HG03039 (cell line): ENCODE results near the gene DALRD3.

ENCODE experiments used
- ATAC-seq: cut with Tn5 transposase; IDR thresholded peaks from one replicate; pipeline ENCODE4 v1.9.1; 2021; ENCODE audit warnings: mild to moderate bottlenecking, moderate library complexity; ENCODE audit not compliant: unreplicated experiment

Gene DALRD3

DNA sequence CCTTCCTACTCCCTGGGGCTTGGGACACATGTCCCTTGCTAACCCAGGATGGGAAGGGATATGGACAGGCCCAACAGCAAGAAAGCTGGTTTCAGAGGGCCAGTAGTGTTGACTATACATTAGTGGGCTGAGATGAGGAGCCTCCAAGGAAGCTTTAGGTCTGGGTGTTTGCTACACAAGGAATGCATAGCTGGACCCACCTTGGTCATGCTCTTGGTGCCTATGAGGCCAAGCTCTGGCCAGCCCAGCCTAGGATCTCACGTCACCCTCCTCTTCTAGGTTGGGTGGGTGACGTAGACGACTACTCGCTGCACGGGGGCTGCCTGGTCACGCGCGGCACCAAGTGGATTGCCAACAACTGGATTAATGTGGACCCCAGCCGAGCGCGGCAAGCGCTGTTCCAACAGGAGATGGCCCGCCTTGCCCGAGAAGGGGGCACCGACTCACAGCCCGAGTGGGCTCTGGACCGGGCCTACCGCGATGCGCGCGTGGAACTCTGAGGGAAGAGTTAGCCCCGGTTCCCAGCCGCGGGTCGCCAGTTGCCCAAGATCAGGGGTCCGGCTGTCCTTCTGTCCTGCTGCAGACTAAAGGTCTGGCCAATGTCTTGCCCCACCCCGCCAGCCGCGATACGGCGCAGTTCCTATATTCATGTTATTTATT is 11.8 kb downstream of the DALRD3 start:
- ATAC-seq: no peak

DNA sequence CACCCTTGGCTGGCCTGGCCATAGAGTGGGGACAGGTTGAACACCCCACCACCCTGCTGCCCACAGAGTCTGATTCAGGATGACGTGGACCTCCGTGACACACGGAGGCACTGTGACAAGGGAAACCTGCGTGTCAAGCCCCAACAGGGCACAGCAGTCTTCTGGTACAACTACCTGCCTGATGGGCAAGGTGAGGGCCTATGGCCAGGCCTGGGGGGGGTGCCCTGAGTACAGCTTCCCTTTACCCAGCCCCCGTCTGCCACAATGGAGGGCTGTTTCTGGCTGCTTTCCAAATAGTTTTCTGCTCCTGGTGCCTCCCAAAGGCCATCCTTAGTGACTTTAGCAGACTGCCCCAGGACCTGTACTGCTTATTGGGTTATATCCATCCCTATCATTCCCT is 12.4 kb downstream of the DALRD3 start:
- no peak for ATAC-seq

DNA sequence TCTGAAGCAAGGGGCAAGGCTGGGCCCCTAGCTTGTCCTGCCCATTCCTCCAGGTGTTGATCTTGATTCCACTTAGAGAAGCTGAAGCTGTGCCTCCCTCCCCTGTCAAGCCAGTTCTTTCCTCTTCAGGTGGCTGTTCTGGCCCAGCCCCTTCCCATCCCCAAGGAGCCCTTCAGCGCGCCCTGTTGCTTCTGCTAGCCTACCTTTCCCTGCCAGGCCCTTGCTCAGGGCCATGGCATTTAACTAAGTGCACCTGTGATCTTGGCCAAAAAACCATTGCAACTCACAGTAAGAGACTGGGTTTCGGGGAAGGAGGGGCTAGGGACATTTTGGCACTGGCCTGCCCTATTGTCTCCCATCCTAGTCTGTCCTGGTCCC is 13.1 kb downstream of the DALRD3 start:
- no peak for ATAC-seq

DNA sequence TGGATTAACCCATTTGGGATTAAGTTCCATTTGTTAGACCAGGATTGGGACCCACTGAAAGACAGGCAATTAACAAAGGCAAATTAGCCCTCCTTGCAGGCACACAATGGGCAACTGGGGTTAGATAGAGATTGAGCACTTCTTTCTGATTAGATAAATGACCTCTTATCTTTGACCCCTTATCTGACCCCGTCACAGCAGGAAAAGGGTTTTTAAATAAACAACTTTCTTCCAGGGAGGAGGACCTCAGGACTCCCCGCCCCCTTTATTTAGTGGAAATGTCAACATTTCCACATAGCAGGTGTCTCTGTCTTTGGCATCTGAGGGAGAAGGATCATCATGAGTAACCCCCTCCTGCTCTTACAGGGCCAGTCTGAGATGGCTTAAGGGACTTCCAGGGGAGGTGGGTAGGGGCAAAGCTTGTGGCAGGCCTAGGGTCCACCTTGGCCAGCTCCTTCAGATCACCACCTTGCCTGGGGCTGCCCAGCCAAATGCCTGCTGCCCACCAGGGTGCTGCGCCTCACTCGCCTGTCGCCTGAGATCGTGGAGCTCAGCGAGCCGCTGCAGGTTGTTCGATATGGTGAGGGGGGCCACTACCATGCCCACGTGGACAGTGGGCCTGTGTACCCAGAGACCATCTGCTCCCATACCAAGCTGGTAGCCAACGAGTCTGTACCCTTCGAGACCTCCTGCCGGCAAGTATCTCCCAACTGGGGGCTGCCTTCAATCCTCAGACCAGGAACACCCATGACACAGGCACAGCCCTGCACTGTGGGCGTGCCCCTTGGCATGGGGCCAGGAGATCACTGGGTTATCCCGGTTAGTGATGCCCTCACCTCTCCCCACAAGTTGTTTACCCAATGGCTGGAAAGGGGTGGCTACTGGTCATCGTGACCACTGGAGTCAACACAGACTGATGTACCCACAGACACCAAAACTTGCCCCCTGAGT is 13.8 kb downstream of the DALRD3 start:
- no peak for ATAC-seq

DNA sequence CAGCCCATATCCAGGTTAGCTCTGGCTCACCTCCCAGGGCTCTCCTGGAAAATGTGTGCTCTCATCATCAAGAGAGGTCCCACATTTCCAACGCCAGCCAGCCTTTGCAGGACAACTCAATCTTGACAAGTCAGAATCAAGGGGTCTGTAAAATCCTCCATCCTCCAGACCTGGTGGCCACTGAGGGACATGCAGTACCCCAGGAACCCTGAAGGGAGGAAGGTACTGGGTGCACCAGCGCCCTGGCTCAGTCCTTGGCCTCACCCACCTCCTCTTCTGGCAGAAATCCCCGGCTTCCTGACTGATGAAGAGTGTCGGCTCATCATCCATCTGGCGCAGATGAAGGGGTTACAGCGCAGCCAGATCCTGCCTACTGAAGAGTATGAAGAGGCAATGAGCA is 17.2 kb downstream of the DALRD3 start:
- no peak for ATAC-seq

DNA sequence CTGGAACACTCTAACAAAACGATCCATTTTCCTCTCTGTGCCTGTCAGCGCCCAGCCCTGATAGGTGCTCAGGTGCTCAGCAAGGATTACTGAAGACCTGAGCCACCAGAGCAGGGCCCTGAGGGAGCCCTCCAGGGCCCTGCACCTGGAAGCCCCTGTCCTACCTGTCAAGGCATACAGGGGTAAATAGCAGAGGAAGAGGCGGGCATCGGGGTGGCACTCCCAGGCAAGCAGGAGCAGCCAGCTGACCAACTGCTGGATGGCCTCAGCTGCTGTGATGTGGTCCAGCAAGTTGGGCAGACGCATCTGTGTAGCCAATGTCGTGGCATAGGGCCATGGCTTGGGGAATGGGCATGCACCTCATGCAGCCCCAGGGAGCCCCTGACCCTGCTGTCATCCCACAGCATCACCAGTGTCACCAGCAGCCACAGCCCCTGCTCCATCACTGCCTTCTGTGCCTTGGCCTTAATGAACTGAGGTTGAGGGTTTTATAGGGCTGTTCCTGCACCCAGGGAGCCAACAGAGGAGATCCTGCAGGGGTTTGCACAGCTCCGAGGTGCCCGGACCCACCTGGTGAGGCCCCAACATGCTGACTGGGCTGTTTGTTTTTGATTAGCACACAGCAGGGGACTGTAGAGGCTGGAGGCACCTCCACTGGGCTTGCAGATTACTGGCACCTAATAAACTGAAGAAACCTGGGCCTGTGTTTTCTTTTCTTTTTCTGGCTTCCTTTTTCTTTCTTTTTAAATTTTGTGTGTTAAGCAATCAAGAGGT is 19.1 kb downstream of the DALRD3 start:
- no peak for ATAC-seq

DNA sequence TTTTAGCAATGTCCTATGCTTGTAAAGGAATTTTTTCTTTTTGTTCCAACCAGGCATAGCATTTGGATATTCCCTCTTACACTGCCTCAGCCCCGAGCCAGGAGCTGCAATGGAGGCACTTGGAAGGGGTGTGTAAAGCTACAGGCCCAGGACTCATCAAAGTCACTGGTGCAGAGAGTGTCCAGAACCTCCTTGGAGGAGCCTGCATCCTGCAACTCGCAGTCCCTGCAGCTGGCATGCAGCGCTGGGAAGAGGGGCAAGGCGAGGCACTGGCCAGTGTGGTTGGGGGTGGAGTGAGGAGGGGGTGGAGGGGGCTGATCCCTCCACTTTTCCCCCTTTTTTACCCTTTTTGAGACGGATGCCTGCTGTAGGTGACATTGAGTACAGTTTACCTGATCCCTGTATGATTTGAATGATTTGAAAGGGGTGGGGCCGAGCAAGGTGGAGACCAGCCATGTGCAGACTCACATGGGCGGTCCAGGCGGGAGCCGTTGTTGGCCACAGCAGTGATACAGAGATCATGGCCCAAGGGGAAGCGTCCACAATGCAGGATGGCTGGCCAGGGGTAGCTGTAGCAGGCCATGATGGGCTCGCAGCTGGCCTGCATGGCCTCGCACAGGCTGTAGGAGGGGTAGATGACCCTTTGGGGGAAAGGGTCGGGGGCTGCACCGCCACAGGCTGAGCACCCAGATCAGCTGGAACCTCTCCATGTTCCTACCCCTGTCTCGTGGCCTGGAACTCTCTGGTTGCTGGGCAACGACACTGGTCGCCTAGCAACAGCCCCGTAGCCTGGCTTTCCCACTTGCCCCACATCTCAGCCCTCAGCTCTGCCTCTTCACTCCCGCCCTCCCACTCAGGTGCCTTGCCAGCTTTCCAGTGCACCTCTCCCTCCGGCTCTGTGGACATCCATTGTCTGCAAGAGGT is 20.4 kb downstream of the DALRD3 start:
- ATAC-seq: no peak

DNA sequence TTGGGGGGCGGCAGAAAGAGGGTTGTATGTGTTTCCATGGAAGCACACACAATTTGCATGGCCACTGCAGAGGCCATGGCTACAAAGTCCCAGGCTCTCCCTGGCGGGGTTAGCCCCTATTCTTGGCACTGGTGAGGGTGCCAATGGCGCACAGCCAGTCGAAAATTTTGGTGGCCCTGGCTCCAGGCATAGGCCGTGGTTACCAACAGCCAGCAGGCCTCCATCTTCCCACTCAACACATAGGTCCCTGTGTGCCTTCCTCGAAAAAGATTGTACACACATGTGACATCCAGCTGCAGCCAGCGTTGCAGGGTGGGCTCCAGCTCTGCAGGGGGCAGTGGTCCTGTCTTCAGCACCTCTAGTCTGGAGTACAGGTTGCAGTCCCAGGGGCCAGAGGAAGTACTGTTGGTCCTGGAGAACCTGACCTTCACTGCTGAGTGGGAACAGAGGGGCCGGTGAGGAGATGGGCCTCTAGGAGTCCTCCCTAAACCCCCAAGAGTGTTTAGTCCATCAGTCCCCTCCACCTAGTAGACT is 21.2 kb downstream of the DALRD3 start:
- no peak for ATAC-seq

DNA sequence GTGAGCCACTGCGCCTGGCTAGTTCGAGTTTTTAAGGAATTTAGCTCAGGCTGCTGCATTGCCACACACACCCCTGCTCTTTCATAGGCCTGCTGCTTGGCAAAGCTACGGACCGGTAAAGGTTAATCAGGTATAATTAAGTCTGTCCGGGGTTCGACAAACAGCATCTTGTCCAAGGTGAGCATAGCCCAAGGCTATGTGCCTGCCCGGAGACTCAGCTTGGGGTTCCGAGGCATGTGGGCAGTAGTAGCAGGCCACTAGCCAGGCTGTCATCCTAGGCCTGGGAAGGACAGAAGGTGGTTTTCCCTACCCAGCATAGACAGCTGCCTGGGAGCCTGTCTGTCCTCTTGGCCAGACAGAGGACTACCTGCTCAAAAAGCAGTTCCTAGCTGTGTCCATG is 21.7 kb downstream of the DALRD3 start:
- ATAC-seq: no peak

DNA sequence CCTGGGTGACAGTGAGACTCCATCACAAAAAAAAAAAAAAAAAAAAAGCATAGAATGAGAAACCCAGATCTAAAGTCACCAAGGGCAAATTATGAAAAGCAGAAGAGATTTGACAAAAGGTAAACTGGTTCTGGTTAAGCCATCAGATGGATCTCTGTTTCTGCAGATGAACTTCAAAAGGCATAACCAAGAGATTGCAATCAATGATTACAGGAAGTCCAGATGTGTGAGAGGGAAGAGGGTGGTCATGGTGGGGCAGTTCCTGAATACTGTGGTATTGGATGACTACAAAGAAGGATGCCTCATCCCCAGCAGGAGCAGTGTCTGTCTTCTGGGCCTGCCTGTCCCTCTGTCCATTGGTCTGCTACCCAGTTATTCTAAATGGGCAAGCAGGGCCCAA is 24.5 kb downstream of the DALRD3 start:
- no peak for ATAC-seq

DNA sequence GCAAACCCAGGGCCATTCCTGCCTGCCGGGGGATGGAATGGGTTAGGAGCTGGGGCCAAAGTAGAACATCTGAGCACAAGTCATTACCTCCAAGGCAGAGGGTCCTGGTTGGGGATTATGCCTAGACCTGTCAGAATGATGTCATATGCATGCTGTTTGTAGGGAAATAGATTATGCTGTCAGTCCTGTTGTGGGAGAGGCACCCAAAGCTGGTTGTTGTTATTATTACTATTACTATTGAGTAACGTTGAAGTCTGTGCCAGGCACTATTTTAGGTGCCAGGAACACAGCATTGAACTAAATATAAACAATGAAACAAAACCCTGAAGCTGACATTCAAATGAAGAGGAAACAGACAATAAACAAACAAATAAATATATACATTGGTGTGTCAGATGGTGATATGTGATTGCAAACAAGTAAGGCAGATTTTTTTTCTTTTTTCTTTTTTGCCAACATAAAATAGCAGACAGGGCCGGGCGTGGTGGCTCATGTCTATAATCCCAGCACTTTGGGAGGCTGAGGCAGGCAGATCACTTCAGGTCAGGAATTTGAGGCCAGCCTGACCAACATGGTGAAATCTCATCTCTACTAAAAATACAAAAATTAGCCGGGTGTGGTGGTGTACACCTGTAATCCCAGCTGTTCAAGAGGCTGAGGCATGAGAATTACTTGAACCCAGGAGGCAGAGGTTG is 26.4 kb downstream of the DALRD3 start:
- ATAC-seq: no peak

DNA sequence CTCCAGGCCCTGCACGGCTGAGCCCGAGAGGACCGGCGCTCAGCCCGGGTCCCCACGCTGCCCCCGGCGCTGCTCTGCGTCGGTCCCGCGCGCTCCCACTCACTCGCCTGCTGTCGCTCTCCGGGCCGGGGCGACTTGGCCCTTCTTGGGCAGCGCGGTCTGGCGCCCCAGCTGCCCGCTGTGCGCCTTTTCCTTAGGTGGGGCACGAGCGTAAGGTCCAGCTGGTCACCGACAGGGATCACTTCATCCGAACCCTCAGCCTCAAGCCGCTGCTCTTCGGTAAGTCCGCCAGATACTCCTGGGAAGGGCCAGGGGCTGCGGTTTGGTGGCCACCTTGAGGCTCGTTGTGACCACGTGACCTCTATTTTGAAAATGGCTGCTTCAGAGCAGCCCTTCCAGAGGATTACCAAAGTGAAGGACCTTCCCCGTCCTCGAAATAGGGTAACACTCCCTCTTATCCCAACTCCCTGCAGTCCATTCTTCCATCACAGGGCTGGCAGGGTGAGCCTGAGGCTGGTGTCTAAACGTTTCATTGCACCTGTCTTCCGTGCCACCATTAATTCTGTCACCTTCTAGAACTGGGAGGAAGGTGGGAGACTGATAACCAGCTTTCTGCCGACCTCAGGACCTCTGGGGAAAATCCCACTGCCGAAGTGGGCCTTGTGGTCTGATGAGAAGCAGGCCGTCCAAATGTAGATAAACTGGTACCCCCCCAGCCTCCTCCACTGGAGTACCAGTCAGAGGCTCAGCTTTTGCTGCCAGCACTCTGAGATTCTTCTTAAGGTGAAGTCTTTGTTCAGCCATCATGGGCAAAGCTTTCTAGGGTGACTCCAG is 27.5 kb downstream of the DALRD3 start:
- ATAC-seq: no peak

DNA sequence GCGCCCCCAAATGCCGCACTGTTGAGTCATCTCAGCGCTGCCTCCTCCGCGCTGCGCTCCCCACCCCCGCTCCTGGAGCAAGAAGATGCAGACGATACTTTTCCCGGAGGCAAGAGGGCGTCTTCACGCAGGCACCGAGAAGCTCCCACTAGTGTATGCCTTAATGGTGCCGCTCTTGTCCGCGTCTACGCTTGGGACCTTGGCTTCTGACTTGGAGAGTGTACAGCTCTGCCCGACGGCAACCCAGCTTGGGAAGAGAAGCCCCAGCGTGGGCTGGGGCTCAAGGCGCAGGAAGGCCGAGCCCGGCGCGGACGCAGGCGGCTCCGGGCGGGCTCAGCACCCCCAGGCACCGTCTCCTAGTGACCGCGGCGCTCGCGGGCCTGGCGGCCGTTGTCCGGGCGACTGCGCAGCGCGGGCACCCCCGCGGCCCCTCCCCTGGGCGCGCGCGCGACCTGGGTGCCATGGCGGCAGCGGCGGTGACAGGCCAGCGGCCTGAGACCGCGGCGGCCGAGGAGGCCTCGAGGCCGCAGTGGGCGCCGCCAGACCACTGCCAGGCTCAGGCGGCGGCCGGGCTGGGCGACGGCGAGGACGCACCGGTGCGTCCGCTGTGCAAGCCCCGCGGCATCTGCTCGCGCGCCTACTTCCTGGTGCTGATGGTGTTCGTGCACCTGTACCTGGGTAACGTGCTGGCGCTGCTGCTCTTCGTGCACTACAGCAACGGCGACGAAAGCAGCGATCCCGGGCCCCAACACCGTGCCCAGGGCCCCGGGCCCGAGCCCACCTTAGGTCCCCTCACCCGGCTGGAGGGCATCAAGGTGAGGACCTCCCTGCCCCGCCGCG is 28.4 kb downstream of the DALRD3 start, which contains the start of gene P4HTM:
Gene P4HTM (plus strand): TSS at position 446 of the 840 bp plus-strand sequence. CDS start 16 bp downstream, at position 462.
- peak; percentile 43 for ATAC-seq

DNA sequence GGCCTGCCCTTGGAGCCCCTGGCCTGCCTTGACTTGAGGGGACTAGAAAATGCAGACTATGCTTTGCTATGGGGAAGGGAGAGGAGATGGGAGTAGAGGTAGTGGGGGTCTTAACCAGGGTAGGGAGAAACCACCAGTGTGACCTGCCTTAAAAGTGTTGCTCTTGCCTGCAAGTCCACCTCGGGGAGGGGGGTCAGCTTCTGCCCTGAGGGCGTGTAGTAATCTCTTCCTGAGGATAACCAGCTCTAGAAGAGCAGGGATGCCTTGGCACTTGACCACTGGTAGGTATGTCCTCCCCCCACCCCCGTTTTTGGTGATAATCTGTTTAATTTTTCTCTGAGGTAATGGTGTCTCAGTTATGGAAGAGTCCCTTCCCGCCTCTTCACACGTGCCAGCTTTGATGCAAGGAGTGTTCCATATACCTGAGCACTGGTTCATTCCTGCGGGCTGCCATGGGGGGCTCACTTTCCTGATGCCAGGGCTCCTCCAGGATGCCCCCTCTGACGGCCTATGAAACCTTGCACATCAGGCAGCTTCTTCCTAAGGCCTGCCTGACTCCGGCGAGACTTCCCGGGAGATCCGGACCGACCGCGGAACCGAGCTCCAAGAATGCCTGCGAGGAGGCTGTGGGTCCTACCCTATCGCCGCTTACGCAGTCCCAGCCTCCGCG is 29.1 kb downstream of the DALRD3 start:
- ATAC-seq: no peak

DNA sequence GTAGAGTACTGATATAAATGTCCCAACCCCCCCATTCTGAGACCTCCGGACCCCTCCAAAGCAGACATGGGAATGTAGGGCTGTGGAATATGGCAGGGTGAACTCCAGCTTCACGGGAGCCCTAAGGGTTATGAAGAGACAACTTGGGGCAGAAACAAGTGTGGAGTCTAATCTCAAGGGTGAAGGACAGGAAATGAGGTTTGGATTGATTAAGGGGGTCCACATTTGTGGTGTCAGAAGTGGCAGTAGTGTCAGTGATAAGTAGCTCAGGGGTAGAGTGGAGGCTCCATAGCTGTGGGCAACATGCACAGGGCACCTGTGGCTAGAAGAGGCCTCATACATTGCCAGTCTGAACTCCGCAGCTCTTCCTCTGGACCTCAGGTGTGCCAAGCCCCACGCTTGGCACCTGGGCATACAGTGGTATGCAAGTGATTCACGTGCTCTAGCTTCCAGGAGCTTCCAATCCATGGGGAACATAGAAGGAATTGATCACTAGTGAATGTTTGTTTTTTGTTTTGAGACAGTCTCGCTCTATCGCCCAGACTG is 32.5 kb downstream of the DALRD3 start:
- ATAC-seq: no peak

DNA sequence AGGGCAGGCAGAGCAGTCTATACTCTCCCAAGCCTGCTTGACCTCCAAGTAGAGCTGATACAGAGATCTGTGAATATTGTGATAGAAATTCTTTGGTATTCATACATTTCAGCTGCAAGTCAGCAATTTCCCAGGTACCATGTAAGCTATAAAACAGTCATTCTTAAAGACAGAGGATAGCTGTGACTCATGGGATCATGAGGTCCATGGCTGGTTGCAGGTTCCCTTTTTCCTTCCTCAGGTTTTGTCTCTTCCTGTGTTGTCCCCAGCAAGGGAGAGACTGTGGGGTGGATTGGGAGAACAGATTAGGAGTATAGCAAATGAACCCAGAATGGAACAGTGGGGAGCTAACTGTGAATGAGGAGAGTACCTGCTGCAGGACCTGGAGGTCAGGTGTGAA is 33.7 kb downstream of the DALRD3 start:
- ATAC-seq: no peak

DNA sequence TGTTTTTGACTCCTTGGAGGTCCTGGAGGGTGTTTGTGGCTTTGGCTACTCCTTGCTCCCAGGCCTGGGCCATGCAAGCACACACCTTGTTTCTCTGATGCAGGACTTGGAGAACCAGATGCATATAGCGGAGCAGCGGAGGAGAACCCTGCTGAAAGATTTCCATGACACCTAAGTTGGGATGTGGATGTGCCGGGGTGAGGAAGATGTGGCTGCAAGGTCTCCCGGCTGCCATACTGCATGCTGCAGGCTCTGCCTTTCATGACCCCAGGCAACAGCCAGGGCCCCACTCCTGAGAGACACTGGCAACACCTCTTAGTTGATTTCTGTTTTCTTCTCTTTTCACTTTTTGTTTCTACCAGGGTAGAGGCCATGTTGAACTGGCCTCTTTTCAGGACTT is 35.3 kb downstream of the DALRD3 start:
- ATAC-seq: no peak
